Panc1 (cell line): ENCODE data around the gene GMDS. TPM values are rescaled to one million over a fixed set of nuclear protein-coding genes. Genes with fewer than 3 reads are reported as not detected.

ENCODE experiments used
- ATAC-seq: fragments of 200-7000 bp; cut with Tn5 transposase; 2 replicates; pipeline ENCODE4 v1.9.1; 2020; ENCODE audit warnings: mild to moderate bottlenecking, moderate library complexity
- BruUV-seq: library from RNA; stranded (reverse); fragments of 400-500 nt; replicated peaks from 2 replicates; lab custom pipeline; 2021; lab: Mats Ljungman, UMichigan
- CTCF ChIA-PET: fragments of 300-600 bp; sonication (Branson Sonifier 250); formaldehyde crosslinking; loops from one replicate; lab custom pipeline; 2022; ENCODE audit warnings: antibody characterized with exemption; lab: Charles Lee
- POLR2A ChIA-PET: fragments of 300-600 bp; sonication (Branson Sonifier 250); formaldehyde crosslinking; loops from one replicate; lab custom pipeline; 2022; ENCODE audit warnings: antibody characterized with exemption; lab: Charles Lee
- DNase-seq: peaks from one replicate; pipeline ENCODE4 v3.0.0-alpha.2; 2010; ENCODE audit warnings: low read depth, low spot score
- H3K27ac ChIP-seq: 2 replicates; pipeline ENCODE4 v1.5.1; 2011; ENCODE audit warnings: mild to moderate bottlenecking, low read length, inconsistent platforms
- H3K27me3 ChIP-seq: fragments of 200-500 bp; sonication (Bioruptor generic); 2 replicates; pipeline ENCODE4 v1.6.0; 2014; ENCODE audit warnings: low read length, inconsistent platforms; ENCODE audit not compliant: control insufficient read depth, insufficient read depth
- H3K36me3 ChIP-seq: fragments of 200-500 bp; sonication (Bioruptor generic); 2 replicates; pipeline ENCODE4 v1.5.1; 2014; ENCODE audit warnings: inconsistent platforms, mild to moderate bottlenecking, low read length, moderate library complexity; ENCODE audit not compliant: control insufficient read depth, insufficient read depth
- H3K4me1 ChIP-seq: 2 replicates; pipeline ENCODE4 v1.5.1; 2011; ENCODE audit warnings: inconsistent platforms, mild to moderate bottlenecking, low read length, moderate library complexity; ENCODE audit not compliant: control insufficient read depth, insufficient read depth
- H3K4me3 ChIP-seq, 2 experiments: 2 replicates each; pipeline ENCODE4 v1.5.1; 2011 to 2012; ENCODE audit warnings: low read depth in 2 of 2, low read length in 2 of 2, mild to moderate bottlenecking in 2 of 2, inconsistent platforms in 1 of 2, moderate library complexity in 1 of 2
- H3K9me3 ChIP-seq: fragments of 200-500 bp; sonication (Bioruptor generic); 2 replicates; pipeline ENCODE4 v1.5.1; 2014; ENCODE audit warnings: low read depth, mild to moderate bottlenecking, inconsistent platforms, low read length, moderate library complexity; ENCODE audit not compliant: control insufficient read depth, insufficient read depth
- CTCF ChIP-seq: fragments of 450-650 bp; IDR thresholded peaks from 2 replicates; pipeline ENCODE4 v1.5.1; 2017; ENCODE audit warnings: mild to moderate bottlenecking
- POLR2AphosphoS5 ChIP-seq: IDR thresholded peaks from 2 replicates; pipeline ENCODE4 v1.6.1; 2012; ENCODE audit warnings: mild to moderate bottlenecking, low read depth, low read length, moderate library complexity
- REST ChIP-seq, 2 experiments: IDR thresholded peaks; 2 replicates each; pipeline ENCODE4 v1.6.1; 2011 to 2012; ENCODE audit warnings: low read depth in 2 of 2, control low read depth in 1 of 2, low read length in 1 of 2, mild to moderate bottlenecking in 1 of 2, moderate library complexity in 1 of 2; ENCODE audit not compliant: insufficient read depth in 1 of 2
- SIN3A ChIP-seq: IDR thresholded peaks from 2 replicates; pipeline ENCODE4 v1.6.1; 2012; ENCODE audit warnings: low read depth, mild to moderate bottlenecking, low read length, moderate library complexity, borderline replicate concordance; ENCODE audit not compliant: insufficient read depth
- TCF7L2 ChIP-seq: IDR thresholded peaks from 2 replicates; pipeline ENCODE4 v1.6.1; 2011; ENCODE audit warnings: mild to moderate bottlenecking, low read depth, low read length, inconsistent platforms
- in situ Hi-C: cut with HindIII; loops from 2 replicates; pipeline ENCODE4 v1.10.0; 2016; ENCODE audit warnings: low sequenced_read_pairs, low pct_unique_long_range_greater_than_20kb
- intact Hi-C: fragments of 100-400 bp; cut with micrococcal nuclease; formaldehyde crosslinking; loops from one replicate; pipeline ENCODE4 v1.10.0; 2022; ENCODE audit not compliant: unreplicated experiment
- total RNA-seq: library from RNA; stranded (reverse); gene quantifications from one replicate; pipeline ENCODE4 v1.2.1, GENCODE V29; 2021; ENCODE audit not compliant: unreplicated experiment

The GMDS gene
- total RNA-seq, 1 experiment from 2014 or later, result 9.8 TPM

GRCh38 chr6:1841136-1841535 lies 404.3 kb downstream of the GMDS start:
- CTCF ChIA-PET, result no interaction called here
- no peak overlapping the region for H3K4me3 ChIP-seq
- no TSS peak for BruUV-seq
- peaks cover 4% of the 10 kb centered on the region; the same call in 1 of the 2 replicates for H3K9me3 ChIP-seq
- intact Hi-C loops, result no loop called here
- H3K36me3 ChIP-seq, result no peaks in the 10 kb centered on the region
- ATAC-seq (no peak), DNase-seq (no peak)
- TF ChIP-seq REST (IDR thresholded peaks at IDR 0.05; ENCODE audit: insufficient read depth in 1 of 2, low read depth in 2 of 2, low read length in 1 of 2), result no peak
- TF ChIP-seq SIN3A, result no peak
- no peak for TF ChIP-seq CTCF
- no peak for TF ChIP-seq POLR2AphosphoS5
- no peak for TF ChIP-seq TCF7L2
- H3K27me3 ChIP-seq, result no peaks in the 10 kb centered on the region
- no peaks in the 10 kb centered on the region; the same call in 1 of the 2 replicates for H3K4me1 ChIP-seq
- in situ Hi-C loops, result no loop called here
- POLR2A ChIA-PET, result no interaction called here
- H3K27ac ChIP-seq, result no peak overlapping the region

- no peaks in the 10 kb centered on the region; the same call in 1 of the 2 replicates for H3K4me1 ChIP-seq
- CTCF ChIA-PET, result no interaction called here
- TF ChIP-seq SIN3A, result no peak
- TF ChIP-seq CTCF, result no peak
- no peak for TF ChIP-seq TCF7L2
- TF ChIP-seq POLR2AphosphoS5, result no peak
- no peak for TF ChIP-seq REST (IDR thresholded peaks at IDR 0.05; ENCODE audit: insufficient read depth in 1 of 2, low read depth in 2 of 2, low read length in 1 of 2)
- H3K9me3 ChIP-seq, result peaks cover 4% of the 10 kb centered on the region; the same call in 1 of the 2 replicates
- ATAC-seq (no peak), DNase-seq (no peak)
- intact Hi-C loops (no loop called here), in situ Hi-C loops (no loop called here)
- POLR2A ChIA-PET, result no interaction called here
- H3K4me3 ChIP-seq, result no peak overlapping the region
- no peak overlapping the region for H3K27ac ChIP-seq
- no TSS peak for BruUV-seq
- no peaks in the 10 kb centered on the region for H3K36me3 ChIP-seq
- H3K27me3 ChIP-seq, result no peaks in the 10 kb centered on the region
Measured at GRCh38 chr6:1840491-1841121, 404.8 kb downstream of the GMDS start.
